Body of pancreas (tissue), 4 donors: ENCODE results near the gene SKIC2.
"Not testable (repeated sequence)": the region's sequence is repeated elsewhere in the genome, so short reads cannot be mapped to it uniquely, and the experiment has no call there.

Experiments used
- CTCF ChIP-seq, 7 experiments: fragments of 450-650 bp in 4 of 7; fragments of 200-600 bp in 3 of 7; sonication (generic) in 3 of 7; IDR thresholded peaks; one replicate each; pipeline ENCODE4 v1.5.1; 2016 to 2019; ENCODE audit warnings: antibody characterized with exemption in 7 of 7
- POLR2A ChIP-seq, 3 donors: fragments of 450-650 bp; IDR thresholded peaks; one replicate each; pipeline ENCODE4 v1.6.1; 2016; ENCODE audit warnings: antibody characterized with exemption in 3 of 3, mild to moderate bottlenecking in 2 of 3

DNA sequence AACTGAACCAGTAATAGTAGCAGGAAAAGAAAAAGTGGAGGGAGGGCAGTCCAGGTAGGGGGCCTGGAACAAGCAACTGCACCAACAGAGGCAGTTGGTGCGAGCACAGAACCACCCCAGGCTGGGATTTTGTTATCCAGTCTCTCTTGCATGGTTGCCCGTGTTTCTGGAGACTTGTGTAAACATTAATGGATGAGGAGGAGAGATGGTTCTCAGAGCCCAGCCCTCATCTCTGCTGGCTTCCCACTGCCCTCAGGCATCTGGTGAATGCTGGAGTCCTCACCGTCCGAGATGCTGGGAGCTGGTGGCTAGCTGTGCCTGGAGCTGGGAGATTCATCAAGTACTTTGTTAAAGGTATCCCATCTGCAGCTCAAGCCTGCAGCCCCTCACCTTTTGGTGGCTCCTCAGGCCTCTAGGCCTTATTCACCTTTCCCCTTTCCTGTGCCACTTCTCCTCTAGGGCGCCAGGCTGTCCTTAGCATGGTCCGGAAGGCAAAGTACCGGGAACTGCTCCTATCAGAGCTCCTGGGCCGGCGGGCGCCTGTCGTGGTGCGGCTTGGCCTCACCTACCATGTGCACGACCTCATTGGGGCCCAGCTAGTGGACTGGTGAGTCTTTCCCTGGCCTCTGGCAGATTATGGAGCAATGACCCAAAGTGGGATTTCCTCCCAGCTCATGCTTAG is 21.4 kb downstream of the SKIC2 start:
- TF ChIP-seq CTCF, POLR2A (IDR thresholded peaks at IDR 0.05): not testable (repeated sequence)
